PC-9 (cell line): ENCODE measurements around the gene HBS1L. TPM values are rescaled to one million over a fixed set of nuclear protein-coding genes. Genes with fewer than 3 reads are reported as not detected.

Source experiments
- BruUV-seq: library from RNA; stranded (reverse); fragments of 400-500 nt; replicated peaks from 2 replicates; lab custom pipeline; 2021; lab: Mats Ljungman, UMichigan
- CTCF ChIA-PET: fragments of 300-600 bp; sonication (Branson Sonifier 250); formaldehyde crosslinking; loops from one replicate; lab custom pipeline; 2022; ENCODE audit warnings: antibody characterized with exemption; lab: Charles Lee
- POLR2A ChIA-PET: fragments of 300-600 bp; sonication (Branson Sonifier 250); formaldehyde crosslinking; loops from one replicate; lab custom pipeline; 2022; ENCODE audit warnings: antibody characterized with exemption; ENCODE audit not compliant: unreplicated experiment; lab: Charles Lee
- DNase-seq, 2 experiments: peaks; one replicate each; pipeline versions ENCODE4 v3.0.0 to v3.0.0-alpha.2; 2015 to 2022; ENCODE audit warnings: mixed read lengths in 1 of 2
- H2AFZ ChIP-seq: fragments of 200-600 bp; sonication (generic); 2 replicates; pipeline ENCODE4 v1.8.1; 2017; ENCODE audit warnings: antibody characterized with exemption
- H3F3A ChIP-seq: fragments of 200-600 bp; sonication (generic); 2 replicates; pipeline ENCODE4 v1.8.1; 2017; ENCODE audit warnings: antibody characterized with exemption, mild to moderate bottlenecking, low read depth; ENCODE audit not compliant: insufficient read depth
- H3K27ac ChIP-seq: fragments of 200-600 bp; sonication (generic); 2 replicates; pipeline ENCODE4 v1.6.1; 2016; ENCODE audit warnings: mixed run types
- H3K27me3 ChIP-seq: fragments of 200-600 bp; sonication (generic); 2 replicates; pipeline ENCODE4 v1.6.1; 2016; ENCODE audit warnings: low read depth, mixed run types; ENCODE audit not compliant: insufficient read depth
- H3K36me3 ChIP-seq: fragments of 200-600 bp; sonication (generic); 2 replicates; pipeline ENCODE4 v1.6.1; 2016; ENCODE audit warnings: low read depth, mixed run types
- H3K4me1 ChIP-seq: fragments of 200-600 bp; sonication (generic); replicated peaks from 2 replicates; pipeline ENCODE4 v1.6.1; 2016; ENCODE audit warnings: mixed run types; ENCODE audit not compliant: insufficient read depth
- H3K4me2 ChIP-seq: fragments of 200-600 bp; sonication (generic); 2 replicates; pipeline ENCODE4 v1.6.1; 2017; ENCODE audit warnings: mixed run types
- H3K4me3 ChIP-seq: fragments of 200-600 bp; sonication (generic); 2 replicates; pipeline ENCODE4 v1.6.1; 2016; ENCODE audit warnings: mixed run types
- H3K79me2 ChIP-seq: fragments of 200-600 bp; sonication (generic); 2 replicates; pipeline ENCODE4 v1.6.1; 2017; ENCODE audit warnings: low read depth, mixed run types
- H3K9me2 ChIP-seq: fragments of 200-600 bp; sonication (generic); 2 replicates; pipeline ENCODE4 v1.8.1; 2017; ENCODE audit warnings: mild to moderate bottlenecking; ENCODE audit not compliant: insufficient read depth
- H3K9me3 ChIP-seq: fragments of 200-600 bp; sonication (generic); 2 replicates; pipeline ENCODE4 v1.8.1; 2016; ENCODE audit warnings: low read depth; ENCODE audit not compliant: insufficient read depth
- H4K20me1 ChIP-seq: fragments of 200-600 bp; sonication (generic); 2 replicates; pipeline ENCODE4 v1.8.1; 2017; ENCODE audit not compliant: insufficient read depth
- CTCF ChIP-seq: fragments of 200-600 bp; sonication (generic); conservative IDR thresholded peaks from 2 replicates; pipeline ENCODE4 v1.6.1; 2017; ENCODE audit warnings: mixed run types, antibody characterized with exemption, mild to moderate bottlenecking, moderate library complexity
- EZH2 ChIP-seq: fragments of 200-600 bp; sonication (generic); IDR thresholded peaks from 2 replicates; pipeline ENCODE4 v1.8.0; 2017; ENCODE audit warnings: antibody characterized with exemption, low read depth
- intact Hi-C: fragments of 100-400 bp; cut with micrococcal nuclease; formaldehyde crosslinking; loops from one replicate; pipeline ENCODE4 v1.10.0; 2022; ENCODE audit not compliant: unreplicated experiment
- total RNA-seq: library from RNA; stranded (reverse); gene quantifications from 2 replicates; pipeline ENCODE4 v1.2.3, GENCODE V29; 2021

Gene HBS1L
- total RNA-seq, 1 experiment from 2014 or later: 84.4 TPM

- H3K9me2 ChIP-seq: no peaks in the 10 kb centered on the region; the same call in 1 of the 2 replicates
- no TSS peak for BruUV-seq
- DNase-seq: no peak
- no peaks in the 10 kb centered on the region for H3K9me3 ChIP-seq
- no peak overlapping the region for H2AFZ ChIP-seq
- ChIA-PET POLR2A (no interaction called here), CTCF (no interaction called here)
- H3K36me3 ChIP-seq: no peaks in the 10 kb centered on the region
- no peaks in the 10 kb centered on the region; the same call in 1 of the 2 replicates for H3K79me2 ChIP-seq
- intact Hi-C loops: no loop called here
- no peaks in the 10 kb centered on the region for H3F3A ChIP-seq
- no peaks in the 10 kb centered on the region for H3K4me1 ChIP-seq
- no peak overlapping the region for H3K27ac ChIP-seq
- H3K27me3 ChIP-seq: no peaks in the 10 kb centered on the region
- peaks cover 7% of the 10 kb centered on the region; the same call in 1 of the 2 replicates for H4K20me1 ChIP-seq
- no peak overlapping the region for H3K4me2 ChIP-seq
- TF ChIP-seq CTCF: no peak
- no peak for TF ChIP-seq EZH2
- H3K4me3 ChIP-seq: no peak overlapping the region
Observed at GRCh38 chr6:135012349-135012748, 42.3 kb downstream of the HBS1L start.

GRCh38 chr6:135008941-135009290, 45.7 kb downstream of the HBS1L start:
- Histone ChIP-seq H3F3A (no peaks in the 10 kb centered on the region), H3K27me3 (no peaks in the 10 kb centered on the region), H3K9me2 (no peaks in the 10 kb centered on the region; the same call in 1 of the 2 replicates), H3K79me2 (no peaks in the 10 kb centered on the region; the same call in 1 of the 2 replicates), H3K4me2 (no peak overlapping the region), H4K20me1 (peaks cover 2% of the 10 kb centered on the region; the same call in 1 of the 2 replicates), H3K4me1 (no peaks in the 10 kb centered on the region), H3K36me3 (no peaks in the 10 kb centered on the region), H2AFZ (no peak overlapping the region), H3K4me3 (no peak overlapping the region), H3K9me3 (no peaks in the 10 kb centered on the region), H3K27ac (no peak overlapping the region)
- DNase-seq: no peak
- no TSS peak for BruUV-seq
- TF ChIP-seq EZH2: no peak
- no peak for TF ChIP-seq CTCF
- POLR2A ChIA-PET: no interaction called here
- intact Hi-C loops: no loop called here
- CTCF ChIA-PET: no interaction called here

- Histone ChIP-seq H3K4me1 (no peaks in the 10 kb centered on the region), H3K27me3 (no peaks in the 10 kb centered on the region), H4K20me1 (no peaks in the 10 kb centered on the region; the same call in 1 of the 2 replicates), H3K4me3 (no peak overlapping the region), H3K36me3 (no peaks in the 10 kb centered on the region), H2AFZ (no peak overlapping the region), H3K79me2 (no peaks in the 10 kb centered on the region; the same call in 1 of the 2 replicates), H3K9me3 (no peaks in the 10 kb centered on the region), H3F3A (peaks cover 1% of the 10 kb centered on the region; the same call in 1 of the 2 replicates), H3K4me2 (no peak overlapping the region), H3K27ac (no peak overlapping the region), H3K9me2 (no peaks in the 10 kb centered on the region; the same call in 1 of the 2 replicates)
- no TSS peak for BruUV-seq
- ChIA-PET POLR2A (no interaction called here), CTCF (no interaction called here)
- DNase-seq: no peak
- intact Hi-C loops: no loop called here
- TF ChIP-seq CTCF (no peak), EZH2 (no peak)
Observed at GRCh38 chr6:135008072-135008940, 46.3 kb downstream of the HBS1L start.
